Colonic mucosa (tissue), 4 donors: ENCODE results near the gene ENPP6. TPM values are rescaled to one million over a fixed set of nuclear protein-coding genes. Genes with fewer than 3 reads are reported as not detected.
A peak's percentile ranks its signal among the peaks of the same experiment; 100 is the strongest.

Source experiments
- DNase-seq: peaks from one replicate; pipeline ENCODE4 v3.0.0-alpha.2; 2020
- H3K27ac ChIP-seq: fragments of 200-600 bp; one replicate; pipeline ENCODE4 v1.8.0; 2021
- H3K27me3 ChIP-seq: fragments of 200-600 bp; one replicate; pipeline ENCODE4 v1.8.0; 2021
- H3K36me3 ChIP-seq: fragments of 200-600 bp; one replicate; pipeline ENCODE4 v1.8.0; 2021
- H3K4me1 ChIP-seq: fragments of 200-600 bp; one replicate; pipeline ENCODE4 v1.8.0; 2021; ENCODE audit warnings: mild to moderate bottlenecking
- H3K4me3 ChIP-seq: fragments of 200-600 bp; one replicate; pipeline ENCODE4 v1.8.0; 2021
- H3K9ac ChIP-seq, 2 donors: one replicate each; pipeline ENCODE4 v1.7.0; 2013; ENCODE audit warnings: control low read depth in 2 of 2, low read depth in 2 of 2, low read length in 2 of 2
- H3K9me3 ChIP-seq: fragments of 200-600 bp; one replicate; pipeline ENCODE4 v1.8.0; 2021
- intact Hi-C: fragments of 100-400 bp; cut with DNase I; formaldehyde crosslinking; loops from one replicate; pipeline ENCODE4 v1.14.1; 2022
- total RNA-seq, 2 donors: library from RNA; stranded (reverse); fragmentation: NEBNext Ultra II Directional in 1 of 2; extraction: Animal tissue kit (Norgen Biotek cat#: 25700) in 1 of 2; gene quantifications; one replicate each; pipeline ENCODE4 v1.2.1, GENCODE V29; 2021
- TF ChIP-seq, protein P1 (sequence below): fragments of 200-600 bp; IDR thresholded peaks from one replicate; pipeline ENCODE4 v1.8.0; 2022; ENCODE audit warnings: antibody characterized with exemption, mild to moderate bottlenecking
- donor health status: healthy.
- donor health status: DM: no; HTN: no; CAD: no.
- donor health status: DM: no; HTN: no; CAD: no.

Gene ENPP6
- total RNA-seq, 2 donors from 2014 or later: 0.27 to 0.53 TPM

DNA sequence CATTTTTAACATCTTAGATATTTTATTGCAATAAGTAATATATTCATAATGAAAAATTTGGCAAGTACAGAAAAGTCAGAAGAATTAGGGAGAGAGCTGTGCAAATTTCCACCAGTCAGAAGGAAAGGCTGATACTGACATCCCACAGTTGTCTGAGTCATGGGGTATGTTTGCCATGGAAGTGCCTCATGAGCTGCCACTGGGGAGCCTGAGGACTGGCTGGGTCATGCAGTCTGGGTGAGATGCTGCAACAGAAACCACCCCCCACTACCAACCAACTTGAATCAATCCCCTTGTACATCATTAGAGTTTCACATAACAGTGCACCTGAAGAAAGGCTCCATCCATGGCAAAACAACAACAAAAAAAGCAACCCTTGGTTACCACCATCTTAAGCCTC is 45.2 kb upstream of the ENPP6 start:
- Histone ChIP-seq H3K9ac (no peak overlapping the region), H3K4me1 (no peaks in the 10 kb centered on the region), H3K27me3 (no peaks in the 10 kb centered on the region), H3K36me3 (no peaks in the 10 kb centered on the region), H3K9me3 (no peaks in the 10 kb centered on the region), H3K4me3 (no peak overlapping the region), H3K27ac (no peak overlapping the region)
- DNase-seq: peak; percentile 4
- intact Hi-C loops: loop anchor here (1.0 kb wide), 1 partner anchor 276 kb away; no protein-coding TSS in a partner anchor
- TF ChIP-seq, protein P1, sequence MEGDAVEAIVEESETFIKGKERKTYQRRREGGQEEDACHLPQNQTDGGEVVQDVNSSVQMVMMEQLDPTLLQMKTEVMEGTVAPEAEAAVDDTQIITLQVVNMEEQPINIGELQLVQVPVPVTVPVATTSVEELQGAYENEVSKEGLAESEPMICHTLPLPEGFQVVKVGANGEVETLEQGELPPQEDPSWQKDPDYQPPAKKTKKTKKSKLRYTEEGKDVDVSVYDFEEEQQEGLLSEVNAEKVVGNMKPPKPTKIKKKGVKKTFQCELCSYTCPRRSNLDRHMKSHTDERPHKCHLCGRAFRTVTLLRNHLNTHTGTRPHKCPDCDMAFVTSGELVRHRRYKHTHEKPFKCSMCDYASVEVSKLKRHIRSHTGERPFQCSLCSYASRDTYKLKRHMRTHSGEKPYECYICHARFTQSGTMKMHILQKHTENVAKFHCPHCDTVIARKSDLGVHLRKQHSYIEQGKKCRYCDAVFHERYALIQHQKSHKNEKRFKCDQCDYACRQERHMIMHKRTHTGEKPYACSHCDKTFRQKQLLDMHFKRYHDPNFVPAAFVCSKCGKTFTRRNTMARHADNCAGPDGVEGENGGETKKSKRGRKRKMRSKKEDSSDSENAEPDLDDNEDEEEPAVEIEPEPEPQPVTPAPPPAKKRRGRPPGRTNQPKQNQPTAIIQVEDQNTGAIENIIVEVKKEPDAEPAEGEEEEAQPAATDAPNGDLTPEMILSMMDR: no peak

DNA sequence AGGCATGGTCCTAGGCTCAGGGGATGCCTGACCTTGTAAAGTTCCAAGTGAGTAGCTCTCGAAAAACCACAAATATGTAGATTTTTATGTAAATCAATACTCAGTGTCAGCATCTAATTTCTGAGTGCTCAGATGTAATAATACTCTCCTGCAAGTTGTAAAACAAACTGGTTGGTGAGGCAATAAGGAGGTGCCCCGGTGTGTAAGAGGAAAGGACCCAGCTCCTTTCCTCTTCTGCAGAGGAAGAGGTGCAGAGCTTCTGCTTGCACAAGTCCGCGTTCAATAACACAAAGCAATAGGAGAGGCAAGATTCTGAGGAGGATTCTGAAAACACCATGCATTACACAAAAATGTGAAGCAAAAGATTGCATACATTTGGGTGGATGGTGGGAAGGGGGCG is 43.6 kb upstream of the ENPP6 start:
- Histone ChIP-seq H3K4me1 (no peaks in the 10 kb centered on the region), H3K9me3 (no peaks in the 10 kb centered on the region), H3K4me3 (no peak overlapping the region), H3K27me3 (no peaks in the 10 kb centered on the region), H3K9ac (no peak overlapping the region), H3K36me3 (no peaks in the 10 kb centered on the region), H3K27ac (no peak overlapping the region)
- DNase-seq: peak; percentile 7
- intact Hi-C loops: no loop called here
- TF ChIP-seq, protein P1: no peak

DNA sequence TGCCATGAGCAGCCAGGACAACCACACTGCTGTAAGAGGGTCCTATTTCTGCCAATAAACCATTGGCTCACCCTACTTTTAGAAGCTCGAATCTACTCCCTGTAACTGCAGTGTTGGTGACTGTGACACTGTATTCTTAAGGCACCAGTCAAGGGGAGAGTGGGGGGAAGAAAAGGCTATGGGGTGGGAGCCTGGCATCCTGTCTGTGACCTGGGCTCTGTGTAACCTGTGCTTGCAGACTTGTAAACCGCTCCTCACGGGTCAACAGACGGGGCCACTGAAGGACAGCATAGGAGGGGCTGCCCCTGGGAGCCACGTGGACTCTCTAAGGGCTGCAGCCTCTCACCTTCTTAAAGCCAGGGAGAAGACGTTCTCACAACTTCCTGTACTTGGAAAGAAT is 42.2 kb upstream of the ENPP6 start:
- intact Hi-C loops: no loop called here
- TF ChIP-seq, protein P1: no peak
- Histone ChIP-seq H3K36me3 (no peaks in the 10 kb centered on the region), H3K4me3 (no peak overlapping the region), H3K27ac (no peak overlapping the region), H3K9ac (no peak overlapping the region), H3K9me3 (no peaks in the 10 kb centered on the region), H3K27me3 (no peaks in the 10 kb centered on the region), H3K4me1 (no peaks in the 10 kb centered on the region)
- peak; percentile 1 for DNase-seq

DNA sequence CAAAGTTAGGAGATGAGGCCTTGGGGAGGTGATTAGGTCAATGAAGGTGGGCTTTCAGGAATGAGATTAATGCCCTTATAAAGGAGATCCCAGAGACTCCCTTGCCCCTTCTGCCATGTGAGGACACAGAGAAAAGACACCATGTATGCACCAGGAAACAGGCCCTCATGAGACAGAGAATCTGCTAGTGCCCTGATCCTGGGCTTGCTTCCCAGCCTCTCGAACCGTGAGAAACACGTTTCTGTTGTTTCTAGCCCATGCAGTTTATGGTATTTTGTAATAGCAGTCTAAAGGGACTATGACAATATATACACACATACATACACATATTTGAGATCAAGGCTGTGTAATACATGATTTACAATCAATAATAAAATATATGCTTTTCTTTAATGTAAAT is 41.4 kb upstream of the ENPP6 start:
- Histone ChIP-seq H3K9ac (no peak overlapping the region), H3K36me3 (no peaks in the 10 kb centered on the region), H3K27me3 (no peaks in the 10 kb centered on the region), H3K27ac (no peak overlapping the region), H3K4me1 (no peaks in the 10 kb centered on the region), H3K9me3 (no peaks in the 10 kb centered on the region), H3K4me3 (no peak overlapping the region)
- intact Hi-C loops: no loop called here
- TF ChIP-seq, protein P1: no peak
- no peak for DNase-seq

DNA sequence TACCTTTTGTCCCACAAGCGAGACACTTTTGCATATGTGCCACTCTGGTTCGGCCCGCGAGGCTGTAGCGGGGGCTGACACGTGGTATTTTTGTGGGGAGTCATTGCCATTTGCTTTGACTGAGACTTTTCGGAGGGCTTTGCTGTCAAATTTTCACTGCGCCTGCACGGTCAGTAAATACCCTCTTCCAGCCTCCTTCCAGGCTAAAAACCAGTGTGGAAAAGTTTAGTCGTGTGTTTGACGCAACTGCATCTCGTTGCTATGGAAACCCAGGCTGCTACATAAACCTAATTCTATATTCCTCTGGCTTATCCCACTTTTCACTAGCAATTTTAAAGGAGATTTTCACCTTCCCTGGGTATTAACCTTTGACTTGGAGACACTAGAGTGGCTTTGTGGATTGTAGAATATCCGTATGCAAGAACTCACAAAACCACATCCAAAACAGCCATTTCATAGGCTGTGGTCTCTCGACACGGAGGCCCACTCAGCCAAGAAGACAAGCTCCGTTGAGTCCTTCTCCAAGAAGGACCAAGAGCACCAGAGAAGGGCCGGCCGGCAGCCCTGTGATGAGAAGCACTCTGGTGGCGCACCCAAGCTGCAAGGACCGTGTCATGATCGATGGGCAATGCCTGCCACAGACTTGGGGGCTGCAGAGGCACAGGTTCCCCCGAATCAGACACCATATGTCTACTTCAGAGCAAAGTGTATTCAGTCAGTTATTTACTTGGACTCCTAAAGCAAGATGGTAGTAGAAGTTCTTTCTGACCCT is 38.4 kb upstream of the ENPP6 start:
- Histone ChIP-seq H3K4me1 (no peaks in the 10 kb centered on the region), H3K27me3 (no peaks in the 10 kb centered on the region), H3K4me3 (no peak overlapping the region), H3K27ac (no peak overlapping the region), H3K9ac (no peak overlapping the region), H3K36me3 (no peaks in the 10 kb centered on the region), H3K9me3 (no peaks in the 10 kb centered on the region)
- intact Hi-C loops: no loop called here
- no peak for DNase-seq
- TF ChIP-seq, protein P1: no peak
